Testis (tissue), 2 donors: ENCODE measurements around the gene RPS17.

Source experiments
- CTCF ChIP-seq, 3 experiments: fragments of 450-650 bp in 2 of 3; fragments of 200-600 bp in 1 of 3; sonication (generic) in 1 of 3; IDR thresholded peaks; one replicate each; pipeline ENCODE4 v1.5.1; 2016 to 2019; ENCODE audit warnings: antibody characterized with exemption in 3 of 3, mild to moderate bottlenecking in 2 of 3, moderate library complexity in 1 of 3
- POLR2A ChIP-seq: fragments of 450-650 bp; IDR thresholded peaks from one replicate; pipeline ENCODE4 v1.6.1; 2017; ENCODE audit warnings: antibody characterized with exemption, mild to moderate bottlenecking, moderate library complexity

- TF ChIP-seq CTCF (IDR thresholded peaks at IDR 0.05) (no peak), POLR2A (no peak)
Observed at GRCh38 chr15:82556315-82557035, 16.2 kb upstream of the RPS17 start.
